HL-60 (cell line): ENCODE measurements around the gene S100A8.

Experiments
- DNase-seq, 2 experiments: peaks; one replicate each; pipeline ENCODE4 v3.0.0-alpha.2; 2010 to 2020; ENCODE audit warnings: low read depth in 1 of 2, low spot score in 1 of 2
- H3K27ac ChIP-seq: fragments of 250-450 bp; sonication (Bioruptor Pico); replicated peaks from 2 replicates; pipeline ENCODE4 v1.5.1; 2020; ENCODE audit warnings: mild to moderate bottlenecking, moderate library complexity
- H3K27me3 ChIP-seq: fragments of 250-450 bp; sonication (Bioruptor Pico); 2 replicates; pipeline ENCODE4 v1.5.1; 2021; ENCODE audit warnings: mild to moderate bottlenecking, moderate library complexity; ENCODE audit not compliant: insufficient read depth, poor library complexity, severe bottlenecking
- H3K4me3 ChIP-seq: replicated peaks from 2 replicates; pipeline ENCODE4 v1.5.1; 2011; ENCODE audit warnings: mild to moderate bottlenecking, control low read depth, low read length; ENCODE audit not compliant: insufficient read depth
- CTCF ChIP-seq: IDR thresholded peaks from one replicate; pipeline ENCODE4 v1.5.1; 2011; ENCODE audit warnings: low read length, control low read depth, inconsistent platforms; ENCODE audit not compliant: insufficient read depth
- GABPA ChIP-seq: IDR thresholded peaks from 2 replicates; pipeline ENCODE4 v1.6.1; 2012; ENCODE audit warnings: low read depth
- POLR2AphosphoS5 ChIP-seq: IDR thresholded peaks from 2 replicates; pipeline ENCODE4 v1.6.1; 2012; ENCODE audit warnings: low read depth
- SPI1 ChIP-seq: IDR thresholded peaks from 2 replicates; pipeline ENCODE4 v1.6.1; 2012; ENCODE audit warnings: low read depth, mild to moderate bottlenecking, borderline replicate concordance
- TF ChIP-seq, protein P1 (sequence below): IDR thresholded peaks from 2 replicates; pipeline ENCODE4 v1.6.1; 2012; ENCODE audit warnings: low read depth; ENCODE audit not compliant: insufficient replicate concordance

The S100A8 gene

DNA sequence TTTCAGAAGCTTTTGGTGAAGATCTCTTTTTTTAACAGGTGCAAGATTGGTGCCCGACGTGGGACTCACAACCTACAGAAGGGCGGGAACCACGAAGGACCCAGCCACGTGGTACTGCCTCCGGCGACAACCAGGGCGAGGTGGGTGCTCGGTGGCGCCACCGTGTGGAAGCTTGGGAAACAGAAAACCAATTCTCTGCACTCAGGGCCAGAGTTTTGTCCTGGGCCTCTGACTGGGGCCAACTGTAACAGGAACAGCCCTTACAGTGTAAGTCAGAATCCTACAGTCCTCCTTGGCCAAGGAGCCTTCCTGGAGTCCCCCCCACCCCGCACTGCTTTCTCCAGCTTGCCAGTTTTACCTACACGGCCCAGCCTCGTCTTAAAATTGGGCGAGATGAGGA, 13.9 kb upstream of the S100A8 start:
- peaks cover 4% of the 10 kb centered on the region for H3K27me3 ChIP-seq
- H3K4me3 ChIP-seq, result no peak overlapping the region
- TF ChIP-seq POLR2AphosphoS5, result no peak
- TF ChIP-seq SPI1, result no peak
- TF ChIP-seq, protein P1, sequence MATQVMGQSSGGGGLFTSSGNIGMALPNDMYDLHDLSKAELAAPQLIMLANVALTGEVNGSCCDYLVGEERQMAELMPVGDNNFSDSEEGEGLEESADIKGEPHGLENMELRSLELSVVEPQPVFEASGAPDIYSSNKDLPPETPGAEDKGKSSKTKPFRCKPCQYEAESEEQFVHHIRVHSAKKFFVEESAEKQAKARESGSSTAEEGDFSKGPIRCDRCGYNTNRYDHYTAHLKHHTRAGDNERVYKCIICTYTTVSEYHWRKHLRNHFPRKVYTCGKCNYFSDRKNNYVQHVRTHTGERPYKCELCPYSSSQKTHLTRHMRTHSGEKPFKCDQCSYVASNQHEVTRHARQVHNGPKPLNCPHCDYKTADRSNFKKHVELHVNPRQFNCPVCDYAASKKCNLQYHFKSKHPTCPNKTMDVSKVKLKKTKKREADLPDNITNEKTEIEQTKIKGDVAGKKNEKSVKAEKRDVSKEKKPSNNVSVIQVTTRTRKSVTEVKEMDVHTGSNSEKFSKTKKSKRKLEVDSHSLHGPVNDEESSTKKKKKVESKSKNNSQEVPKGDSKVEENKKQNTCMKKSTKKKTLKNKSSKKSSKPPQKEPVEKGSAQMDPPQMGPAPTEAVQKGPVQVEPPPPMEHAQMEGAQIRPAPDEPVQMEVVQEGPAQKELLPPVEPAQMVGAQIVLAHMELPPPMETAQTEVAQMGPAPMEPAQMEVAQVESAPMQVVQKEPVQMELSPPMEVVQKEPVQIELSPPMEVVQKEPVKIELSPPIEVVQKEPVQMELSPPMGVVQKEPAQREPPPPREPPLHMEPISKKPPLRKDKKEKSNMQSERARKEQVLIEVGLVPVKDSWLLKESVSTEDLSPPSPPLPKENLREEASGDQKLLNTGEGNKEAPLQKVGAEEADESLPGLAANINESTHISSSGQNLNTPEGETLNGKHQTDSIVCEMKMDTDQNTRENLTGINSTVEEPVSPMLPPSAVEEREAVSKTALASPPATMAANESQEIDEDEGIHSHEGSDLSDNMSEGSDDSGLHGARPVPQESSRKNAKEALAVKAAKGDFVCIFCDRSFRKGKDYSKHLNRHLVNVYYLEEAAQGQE, result no peak
- peak; percentile 35 for TF ChIP-seq CTCF
- TF ChIP-seq GABPA, result no peak
- no peak overlapping the region for H3K27ac ChIP-seq
- DNase-seq, result peak in 1 of 2 experiments; percentile 76

DNA sequence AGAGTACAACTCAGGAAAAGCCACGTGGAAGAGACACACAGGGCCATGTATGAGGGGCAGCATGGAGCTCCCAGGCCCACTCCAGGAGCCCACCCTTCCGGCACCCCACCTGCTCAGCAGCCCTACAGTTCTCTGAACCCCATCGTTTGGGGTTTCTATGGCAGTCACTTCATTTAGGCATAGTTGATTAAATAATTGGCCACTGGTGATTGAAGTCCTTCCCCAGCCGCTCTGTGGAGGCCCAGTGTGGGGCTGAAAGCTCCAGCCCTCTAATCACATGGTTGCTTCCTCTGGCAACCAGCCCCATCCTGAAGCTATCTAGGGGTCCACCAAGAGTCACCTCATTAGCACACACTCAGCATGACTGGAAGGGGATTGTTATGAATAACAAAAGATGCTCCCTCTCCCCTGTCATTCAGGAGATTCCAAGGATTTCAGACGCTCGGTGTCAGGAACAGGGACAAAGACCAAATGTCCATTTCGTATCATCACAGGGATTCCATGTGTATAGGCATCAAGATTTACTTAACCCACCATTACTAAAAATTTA, 13.3 kb upstream of the S100A8 start:
- no peak for TF ChIP-seq GABPA
- no peak for TF ChIP-seq SPI1
- no peak for TF ChIP-seq POLR2AphosphoS5
- no peak for TF ChIP-seq CTCF
- TF ChIP-seq, protein P1, result no peak
- Histone ChIP-seq H3K4me3 (no peak overlapping the region), H3K27ac (no peak overlapping the region), H3K27me3 (no peaks in the 10 kb centered on the region)
- no peak for DNase-seq

DNA sequence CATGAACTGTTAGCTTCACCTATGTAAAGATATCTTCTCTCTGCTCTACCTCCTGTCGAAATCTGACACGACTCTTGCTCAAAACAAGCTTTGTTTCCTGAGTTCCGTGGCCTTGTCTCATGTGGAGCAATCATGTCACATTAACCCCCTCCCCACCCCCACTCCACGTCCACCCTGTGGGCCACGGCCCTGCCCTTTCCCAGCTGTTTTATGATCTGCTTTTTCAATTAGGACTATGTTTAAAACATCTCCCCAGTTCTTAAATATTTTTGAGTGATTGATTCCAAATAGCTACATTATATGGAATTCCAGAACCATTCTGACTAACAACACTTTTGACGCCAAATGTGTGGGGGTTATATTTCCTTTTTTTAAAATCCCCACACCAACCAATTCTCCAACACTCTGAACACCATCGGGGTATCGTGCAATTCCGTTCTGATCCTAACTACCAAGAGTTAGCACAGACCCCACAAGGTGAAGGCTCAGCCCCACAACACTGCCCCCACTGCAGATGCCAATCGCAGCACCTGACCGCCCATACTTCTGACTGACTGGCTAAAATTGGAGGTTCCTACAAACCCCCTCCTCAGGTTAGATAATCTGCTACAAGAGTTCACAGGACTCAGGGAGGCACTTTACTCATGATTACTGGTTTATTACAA, 12.7 kb upstream of the S100A8 start:
- H3K4me3 ChIP-seq, result no peak overlapping the region
- peak in 1 of 2 experiments; percentile 68 for DNase-seq
- no peak overlapping the region for H3K27ac ChIP-seq
- TF ChIP-seq SPI1 (no peak), POLR2AphosphoS5 (no peak), CTCF (no peak), GABPA (no peak)
- TF ChIP-seq, protein P1, result no peak
- H3K27me3 ChIP-seq, result no peaks in the 10 kb centered on the region
